Ishikawa (cell line): ENCODE results near the gene S100A12.

ENCODE experiments used
- CEBPB ChIP-seq: IDR thresholded peaks from 2 replicates; pipeline ENCODE4 v1.6.1; 2012
- CREB1 ChIP-seq: IDR thresholded peaks from 2 replicates; pipeline ENCODE4 v1.6.1; 2012; ENCODE audit warnings: low read depth
- EGR1 ChIP-seq: IDR thresholded peaks from 2 replicates; pipeline ENCODE4 v1.6.1; 2012
- EP300 ChIP-seq: IDR thresholded peaks from 2 replicates; pipeline ENCODE4 v1.6.1; 2012; ENCODE audit warnings: borderline replicate concordance
- FOXM1 ChIP-seq: IDR thresholded peaks from 2 replicates; pipeline ENCODE4 v1.6.1; 2012; ENCODE audit warnings: low read depth, borderline replicate concordance
- MAX ChIP-seq: IDR thresholded peaks from 2 replicates; pipeline ENCODE4 v1.6.1; 2012
- NFIC ChIP-seq: IDR thresholded peaks from 2 replicates; pipeline ENCODE4 v1.6.1; 2012
- RAD21 ChIP-seq: IDR thresholded peaks from 2 replicates; pipeline ENCODE4 v1.6.1; 2012; ENCODE audit warnings: low read depth
- REST ChIP-seq: IDR thresholded peaks from 2 replicates; pipeline ENCODE4 v1.6.1; 2012; ENCODE audit warnings: low read depth, mild to moderate bottlenecking
- TAF1 ChIP-seq: IDR thresholded peaks from 2 replicates; pipeline ENCODE4 v1.6.1; 2012; ENCODE audit warnings: low read depth, mild to moderate bottlenecking
- TCF12 ChIP-seq: IDR thresholded peaks from 2 replicates; pipeline ENCODE4 v1.6.1; 2012; ENCODE audit warnings: low read depth
- TEAD4 ChIP-seq: IDR thresholded peaks from 2 replicates; pipeline ENCODE4 v1.6.1; 2012
- YY1 ChIP-seq: IDR thresholded peaks from 2 replicates; pipeline ENCODE4 v1.6.1; 2012; ENCODE audit warnings: low read depth
- ZBTB7A ChIP-seq: IDR thresholded peaks from 2 replicates; pipeline ENCODE4 v1.6.1; 2012; ENCODE audit warnings: low read depth
- TF ChIP-seq, protein P1 (sequence below): IDR thresholded peaks from 2 replicates; pipeline ENCODE4 v1.6.1; 2012

S100A12 gene

GRCh38 chr1:153384958-153385580, 9.6 kb upstream of the S100A12 start:
- TF ChIP-seq YY1 (no peak), TAF1 (no peak), CREB1 (no peak), FOXM1 (no peak), ZBTB7A (no peak), TCF12 (no peak), CEBPB (no peak), MAX (no peak), RAD21 (no peak), TEAD4 (no peak), NFIC (no peak)
- TF ChIP-seq, protein P1, sequence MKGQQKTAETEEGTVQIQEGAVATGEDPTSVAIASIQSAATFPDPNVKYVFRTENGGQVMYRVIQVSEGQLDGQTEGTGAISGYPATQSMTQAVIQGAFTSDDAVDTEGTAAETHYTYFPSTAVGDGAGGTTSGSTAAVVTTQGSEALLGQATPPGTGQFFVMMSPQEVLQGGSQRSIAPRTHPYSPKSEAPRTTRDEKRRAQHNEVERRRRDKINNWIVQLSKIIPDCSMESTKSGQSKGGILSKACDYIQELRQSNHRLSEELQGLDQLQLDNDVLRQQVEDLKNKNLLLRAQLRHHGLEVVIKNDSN: no peak

DNA sequence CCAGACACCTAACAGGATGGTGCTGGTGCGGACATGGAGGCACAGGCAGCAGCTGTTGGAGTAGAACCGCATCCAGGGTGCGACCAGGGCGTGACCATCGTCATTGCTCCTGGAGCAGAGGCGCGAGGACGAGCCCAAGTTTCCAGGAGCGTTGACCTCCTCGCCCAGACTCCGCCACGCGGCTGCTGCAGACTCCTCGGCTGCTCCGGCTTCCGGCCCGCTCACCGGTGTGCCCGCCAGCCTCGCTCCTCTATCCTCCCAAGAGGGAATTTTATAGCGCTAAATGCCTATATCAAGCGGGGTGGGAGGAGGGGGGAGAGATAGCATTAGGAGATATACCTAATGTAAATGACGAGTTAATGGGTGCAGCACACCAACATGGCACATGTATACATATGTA, 5.3 kb upstream of the S100A12 start:
- TF ChIP-seq ZBTB7A (no peak), CEBPB (no peak), TAF1 (no peak), EGR1 (no peak), TCF12 (no peak), EP300 (no peak), NFIC (no peak)

DNA sequence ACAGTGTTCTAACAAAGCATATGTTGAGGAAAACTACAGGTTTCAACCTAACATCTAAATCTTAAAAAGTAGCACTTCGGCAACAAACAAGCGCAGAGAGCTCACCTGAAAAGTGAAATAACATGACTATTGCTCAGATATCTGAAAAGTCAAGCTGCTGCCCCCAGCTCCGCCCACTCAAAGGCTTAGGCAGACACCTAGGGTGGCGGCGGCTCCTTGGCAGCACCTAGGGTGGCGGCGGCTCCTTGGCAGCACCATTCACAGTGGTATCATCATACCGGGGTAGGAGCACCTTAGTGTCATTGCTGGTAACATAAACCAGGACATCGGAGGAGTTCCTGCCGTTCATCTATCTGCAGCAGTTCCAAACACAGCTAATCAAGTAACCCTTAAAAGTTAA, 4.2 kb upstream of the S100A12 start:
- TF ChIP-seq CREB1: no peak
- TF ChIP-seq CEBPB: no peak
- TF ChIP-seq MAX: no peak
- no peak for TF ChIP-seq EGR1
- TF ChIP-seq NFIC: no peak
- TF ChIP-seq, protein P1: no peak
- no peak for TF ChIP-seq TCF12
- no peak for TF ChIP-seq FOXM1
- no peak for TF ChIP-seq TEAD4
- no peak for TF ChIP-seq REST
- TF ChIP-seq ZBTB7A: no peak
- no peak for TF ChIP-seq RAD21
- TF ChIP-seq TAF1: no peak
- no peak for TF ChIP-seq YY1
- no peak for TF ChIP-seq EP300

GRCh38 chr1:153374071-153374470, 1.4 kb downstream of the S100A12 start:
- no peak for TF ChIP-seq YY1
- TF ChIP-seq EP300: no peak
- TF ChIP-seq CREB1: no peak
- TF ChIP-seq NFIC: no peak
- no peak for TF ChIP-seq FOXM1
- no peak for TF ChIP-seq CEBPB
- no peak for TF ChIP-seq EGR1
- no peak for TF ChIP-seq TEAD4
- no peak for TF ChIP-seq ZBTB7A
- TF ChIP-seq REST: no peak

- no peak for TF ChIP-seq EGR1
- TF ChIP-seq YY1: no peak
- no peak for TF ChIP-seq TEAD4
- TF ChIP-seq TCF12: no peak
- TF ChIP-seq EP300: no peak
- TF ChIP-seq RAD21: no peak
- TF ChIP-seq, protein P1: no peak
- TF ChIP-seq NFIC: no peak
- no peak for TF ChIP-seq MAX
- TF ChIP-seq TAF1: no peak
- TF ChIP-seq ZBTB7A: no peak
- TF ChIP-seq FOXM1: no peak
- TF ChIP-seq REST: no peak
These were observed 2.9 kb downstream of the S100A12 start for GRCh38 chr1:153372571-153372970.
